ENCODE measurements around the gene KNTC1. TPM values are rescaled to one million over a fixed set of nuclear protein-coding genes. Genes with fewer than 3 reads are reported as not detected.
"Not testable (repeated sequence)": the region's sequence is repeated elsewhere in the genome, so short reads cannot be mapped to it uniquely, and the experiment has no call there.

KNTC1 gene
- polyA plus RNA-seq, 3 donors, result 35.0 to 48.4 (median 45.9) TPM

DNA sequence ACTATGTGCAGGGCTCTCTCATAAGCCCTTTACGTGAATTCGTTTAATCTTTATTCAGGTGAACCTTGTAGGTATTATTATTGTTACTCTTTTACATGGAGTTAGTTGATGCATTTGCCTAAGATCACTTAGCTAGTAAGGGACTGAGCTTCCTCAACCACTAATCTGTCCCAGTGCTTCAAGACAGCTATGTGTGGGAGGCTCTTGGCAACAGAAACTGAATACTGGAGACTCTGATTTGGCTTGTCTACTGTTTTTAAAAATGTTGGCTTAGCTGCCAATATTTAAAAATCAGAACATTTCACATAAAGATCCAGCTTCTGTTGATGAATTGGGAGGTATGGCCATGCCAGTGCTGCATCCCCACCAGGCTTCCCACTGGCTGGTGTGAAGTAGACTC is 6.8 kb downstream of the KNTC1 start:
- no peak for DNase-seq (ENCODE audit: extremely low read depth in 1 of 11, low read depth in 9 of 11, low spot score in 4 of 11)

DNA sequence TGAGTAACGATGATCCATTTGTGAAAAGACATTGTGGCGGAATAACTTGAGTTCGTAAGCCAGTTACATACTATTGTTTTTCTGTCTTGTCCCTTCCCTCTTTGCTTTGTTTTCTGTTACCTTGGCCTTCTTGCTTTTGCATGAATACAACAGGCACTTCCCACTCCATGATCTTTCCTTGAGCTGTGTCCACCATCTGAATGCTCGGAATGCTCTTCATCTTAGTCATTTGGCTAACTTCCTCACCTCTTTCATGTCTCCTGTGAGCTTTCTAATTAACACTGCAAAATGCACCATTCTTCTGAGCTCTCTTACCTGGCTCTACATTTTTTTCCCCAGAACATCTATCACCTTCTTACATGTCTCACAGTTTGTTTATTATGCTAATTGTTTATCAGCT is 10.0 kb downstream of the KNTC1 start:
- DNase-seq (ENCODE audit: extremely low read depth in 1 of 11, low read depth in 9 of 11, low spot score in 4 of 11), result no peak

DNA sequence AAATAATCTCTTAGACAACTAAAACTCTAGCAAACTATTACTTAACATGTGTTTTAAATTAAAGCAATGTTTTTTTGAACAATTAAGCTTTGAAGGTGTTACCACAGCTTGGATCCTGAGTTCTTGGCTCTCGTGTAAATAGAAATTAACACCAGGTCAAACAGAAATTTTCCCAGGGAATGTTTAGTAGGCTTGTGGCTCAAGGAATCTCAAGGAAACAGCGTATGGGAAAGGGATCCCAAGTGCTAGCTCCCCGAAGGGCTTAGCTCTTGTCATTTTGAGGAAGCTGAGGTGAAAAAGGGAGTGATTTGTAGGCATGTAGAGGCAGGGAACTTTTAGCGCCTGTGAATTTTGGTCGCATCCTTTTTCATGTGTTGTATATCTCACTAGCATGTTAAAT is 11.4 kb downstream of the KNTC1 start:
- DNase-seq (ENCODE audit: extremely low read depth in 1 of 11, low read depth in 9 of 11, low spot score in 4 of 11), result no peak

DNA sequence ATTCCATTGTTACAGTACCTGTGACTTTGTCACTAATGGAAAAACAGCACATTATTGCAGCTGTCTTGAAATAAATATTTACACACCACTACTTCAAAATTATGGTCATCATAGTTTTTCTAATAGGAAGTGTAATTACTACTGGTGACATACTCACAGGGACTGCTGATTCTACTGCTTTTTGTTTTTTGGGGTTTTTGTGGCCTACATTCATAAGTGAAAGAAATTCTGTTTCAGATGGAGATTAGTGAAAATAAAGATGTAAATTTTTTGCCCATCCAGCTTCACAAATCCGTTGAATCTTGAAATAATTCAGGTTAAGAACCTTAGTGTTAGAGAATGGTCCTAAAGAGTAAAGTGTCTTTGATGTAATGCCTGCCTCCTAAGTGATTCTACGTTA is 17.5 kb downstream of the KNTC1 start:
- no peak for DNase-seq (ENCODE audit: extremely low read depth in 1 of 11, low read depth in 9 of 11, low spot score in 4 of 11)

DNA sequence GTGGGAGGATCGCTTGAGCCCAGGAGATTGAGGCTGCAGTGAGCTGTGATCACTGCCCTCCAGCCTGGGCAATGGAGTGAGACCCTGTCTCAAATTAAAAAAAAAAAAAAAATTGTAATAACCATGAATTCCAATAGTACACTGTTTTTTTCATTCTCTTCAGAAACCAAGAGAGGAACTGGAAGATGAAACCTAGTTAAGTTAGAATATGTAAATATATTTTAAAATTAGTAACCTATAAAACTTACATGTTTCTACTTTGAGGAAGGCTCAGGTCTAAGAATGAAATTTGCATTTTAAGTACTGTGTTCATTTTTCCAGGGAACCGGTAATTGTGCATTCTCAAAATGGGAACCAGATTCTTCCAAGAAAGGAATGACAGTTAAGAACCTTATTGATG is 18.8 kb downstream of the KNTC1 start:
- DNase-seq (ENCODE audit: extremely low read depth in 1 of 11, low read depth in 9 of 11, low spot score in 4 of 11), result no peak

DNA sequence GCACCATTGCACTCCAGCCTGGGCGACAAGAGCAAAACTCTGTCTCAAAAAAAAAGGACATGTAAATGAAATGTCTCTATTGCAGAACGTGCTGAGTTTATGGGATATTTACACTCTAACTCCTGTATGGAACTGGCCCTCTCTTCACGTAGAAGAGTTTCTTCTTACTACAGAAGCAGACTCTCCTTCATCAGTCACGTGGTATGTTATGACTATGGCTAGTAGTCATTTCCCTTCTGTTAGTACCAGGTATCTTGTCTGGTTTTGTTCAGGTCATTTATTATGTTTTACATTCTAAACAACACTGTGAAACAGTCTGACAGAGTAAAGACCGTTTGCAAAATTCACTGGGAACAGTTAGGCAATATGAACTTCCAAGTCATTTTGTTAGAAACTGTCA is 20.3 kb downstream of the KNTC1 start:
- no peak for DNase-seq (ENCODE audit: extremely low read depth in 1 of 11, low read depth in 9 of 11, low spot score in 4 of 11)

DNA sequence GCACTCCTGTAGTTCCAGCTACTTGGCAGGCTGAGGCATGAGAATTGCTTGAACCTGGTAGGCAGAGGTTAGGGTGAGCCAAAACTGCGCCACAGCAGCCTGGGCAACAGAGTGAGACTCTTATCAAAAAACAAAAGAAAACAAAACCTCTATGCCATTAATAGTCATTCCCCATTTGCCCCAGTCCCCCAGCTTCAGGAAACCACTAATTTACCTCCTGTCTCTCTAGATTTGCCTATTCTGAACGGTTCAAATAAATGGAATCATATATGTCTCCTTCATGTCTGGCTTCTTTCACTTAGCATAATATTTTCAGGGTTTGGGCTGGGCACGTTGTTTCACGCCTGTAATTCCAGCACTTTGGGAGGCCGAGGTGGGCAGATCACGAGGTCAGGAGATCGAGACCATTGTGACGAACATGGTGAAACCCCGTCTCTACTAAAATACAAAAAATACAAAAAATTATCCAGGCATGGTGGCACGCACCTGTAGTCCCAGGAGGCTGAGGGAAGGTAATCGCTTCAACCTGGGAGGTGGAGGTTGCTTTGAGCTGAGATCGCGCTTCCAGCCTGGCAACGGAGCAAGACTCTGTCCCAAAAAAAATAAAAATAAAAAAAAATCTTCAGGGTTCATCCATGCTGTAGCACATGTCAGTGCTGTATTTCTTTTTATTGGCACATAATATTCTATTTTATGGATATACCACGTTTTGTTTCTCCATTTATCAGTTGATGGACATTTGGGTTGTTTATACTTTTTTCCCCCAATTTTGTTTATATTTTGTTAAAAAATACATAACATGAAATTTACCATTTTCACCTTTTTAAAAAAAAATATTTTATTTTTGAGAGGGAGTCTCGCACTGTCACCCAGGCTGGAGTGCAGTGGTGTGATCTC is 31.9 kb downstream of the KNTC1 start:
- DNase-seq (ENCODE audit: extremely low read depth in 1 of 11, low read depth in 9 of 11, low spot score in 4 of 11), result no peak

DNA sequence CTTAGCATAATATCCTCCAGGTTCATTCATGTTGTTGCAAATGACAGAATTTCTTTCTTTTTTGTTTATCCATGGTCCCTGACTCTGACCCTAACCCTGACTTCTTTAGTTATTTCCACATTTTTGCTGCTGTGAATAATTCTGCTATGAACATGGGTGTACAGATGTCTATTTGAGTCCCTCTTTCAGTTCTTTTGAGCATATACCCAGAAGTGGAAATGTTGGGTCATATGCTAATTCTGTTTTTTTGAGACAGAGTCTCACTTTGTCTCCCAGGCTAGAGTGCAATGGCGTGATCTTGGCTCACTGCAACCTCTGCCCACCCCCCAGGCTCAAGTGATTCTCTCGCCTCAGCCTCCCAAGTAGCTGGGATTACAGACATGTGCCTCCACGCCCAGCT is 33.1 kb downstream of the KNTC1 start:
- DNase-seq (ENCODE audit: extremely low read depth in 1 of 11, low read depth in 9 of 11, low spot score in 4 of 11), result no peak

DNA sequence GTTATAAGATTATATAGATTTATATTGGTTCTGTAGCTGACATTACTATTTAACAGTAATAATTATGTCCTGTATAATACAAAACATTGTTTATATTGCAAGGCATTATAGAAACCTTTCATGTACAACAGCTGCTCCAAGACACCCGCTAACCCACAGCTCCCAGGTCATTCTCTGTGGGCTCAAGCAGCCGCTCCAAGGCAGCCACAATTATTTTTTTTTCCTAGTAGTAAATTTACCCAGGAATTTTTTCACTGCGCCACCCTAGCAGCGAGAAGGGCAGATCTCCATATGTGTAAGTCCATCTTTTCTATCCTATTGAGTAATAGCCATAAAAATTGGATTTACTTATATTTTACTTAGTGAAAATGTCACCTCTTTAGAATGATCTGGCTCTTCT is 36.3 kb downstream of the KNTC1 start:
- no peak for DNase-seq (ENCODE audit: extremely low read depth in 1 of 11, low read depth in 9 of 11, low spot score in 4 of 11)

DNA sequence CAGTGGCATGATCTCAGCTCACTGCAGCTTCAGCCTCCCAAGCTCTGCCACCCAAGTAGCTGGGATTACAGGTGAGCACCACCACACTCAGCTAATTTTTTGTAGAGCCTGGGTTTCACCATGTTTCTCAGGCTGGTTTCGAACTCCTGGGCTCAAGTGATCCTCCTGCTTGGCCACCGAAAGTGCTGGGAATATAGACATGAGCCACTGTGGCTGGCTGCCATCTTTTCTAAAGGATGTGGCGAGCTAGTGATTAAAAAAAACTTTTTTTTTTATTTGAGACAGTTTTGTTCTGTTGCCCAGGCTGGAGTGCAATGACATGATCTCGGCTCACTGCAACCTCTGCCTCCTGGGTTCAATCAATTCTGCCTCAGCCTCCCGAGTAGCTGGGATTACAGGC is 39.8 kb downstream of the KNTC1 start:
- DNase-seq (ENCODE audit: extremely low read depth in 1 of 11, low read depth in 9 of 11, low spot score in 4 of 11), result not testable (repeated sequence)

DNA sequence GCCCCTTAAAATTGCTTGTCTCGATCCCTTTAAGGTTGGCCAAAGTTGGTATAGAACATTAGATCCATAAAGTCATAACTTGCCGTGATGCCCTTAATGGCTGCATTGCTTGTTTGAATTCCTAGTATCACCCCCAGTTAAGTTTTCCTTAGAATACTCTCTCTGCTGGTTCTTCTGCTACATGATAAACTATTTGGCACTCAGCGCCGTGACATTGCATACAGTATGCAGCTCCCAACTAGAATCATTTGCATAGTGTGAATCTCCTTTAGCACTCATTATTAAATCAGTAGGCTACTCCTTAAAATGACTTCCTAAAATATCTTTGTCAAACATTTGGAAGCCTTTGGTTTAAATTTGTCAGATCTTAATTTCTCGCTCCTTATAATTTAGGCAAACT is 42.2 kb downstream of the KNTC1 start:
- DNase-seq (ENCODE audit: extremely low read depth in 1 of 11, low read depth in 9 of 11, low spot score in 4 of 11), result no peak

DNA sequence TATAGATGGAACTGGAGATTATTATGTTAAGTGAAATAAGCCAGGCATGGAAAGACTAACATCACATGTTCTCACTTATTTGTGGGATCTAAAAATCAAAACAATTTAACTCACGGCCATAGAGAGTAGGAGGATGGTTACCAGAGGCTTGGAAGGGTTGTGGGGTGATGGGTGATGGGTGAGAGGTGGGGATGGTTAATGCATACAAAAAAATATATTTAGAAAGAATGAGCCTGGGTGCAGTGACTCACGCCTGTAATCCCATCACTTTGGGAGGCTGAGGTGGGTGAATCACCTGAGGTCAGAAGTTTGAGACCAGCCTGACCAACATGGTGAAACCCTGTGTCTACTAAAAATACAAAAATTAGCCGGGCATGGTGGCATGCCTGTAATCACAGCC is 43.0 kb downstream of the KNTC1 start:
- DNase-seq (ENCODE audit: extremely low read depth in 1 of 11, low read depth in 9 of 11, low spot score in 4 of 11), result not testable (repeated sequence)

DNA sequence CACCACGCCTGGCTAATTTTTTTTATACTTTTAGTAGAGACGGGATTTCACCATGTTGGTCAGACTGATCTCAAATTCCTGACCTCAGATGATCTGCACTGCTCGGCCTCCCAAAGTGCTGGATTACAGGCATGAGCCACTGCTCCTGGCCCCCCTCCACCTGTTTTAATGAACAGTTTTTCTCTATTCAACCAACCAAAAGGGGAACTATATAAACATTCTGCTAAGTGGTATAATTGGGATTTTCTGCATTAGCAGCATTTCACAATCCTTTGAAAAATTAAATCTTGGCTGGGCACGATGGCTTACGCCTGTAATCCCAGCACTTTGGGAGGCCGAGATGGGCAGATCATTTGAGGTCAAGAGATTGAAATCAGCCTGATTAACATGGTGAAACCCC is 44.8 kb downstream of the KNTC1 start:
- no peak for DNase-seq (ENCODE audit: extremely low read depth in 1 of 11, low read depth in 9 of 11, low spot score in 4 of 11)

DNA sequence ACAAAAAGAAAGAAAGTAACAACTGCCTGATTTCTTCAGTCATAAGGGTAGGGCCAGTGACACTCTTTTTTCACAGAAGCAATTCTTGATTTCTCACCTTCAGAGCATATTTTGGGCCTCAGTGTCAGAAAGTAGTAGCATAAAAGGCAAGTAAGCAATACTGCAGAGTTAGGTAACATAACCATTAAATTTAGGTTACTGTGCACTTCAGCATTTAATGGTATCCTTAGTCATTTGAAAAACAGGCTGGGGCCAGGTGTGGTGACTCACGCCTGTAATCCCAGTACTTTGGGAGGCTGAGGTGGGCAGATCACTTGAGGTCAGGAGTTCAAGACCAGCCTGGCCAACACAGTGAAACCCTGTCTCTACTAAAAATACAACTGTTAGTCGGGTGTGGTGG is 56.2 kb downstream of the KNTC1 start:
- not testable (repeated sequence) for DNase-seq (ENCODE audit: extremely low read depth in 1 of 11, low read depth in 9 of 11, low spot score in 4 of 11)

DNA sequence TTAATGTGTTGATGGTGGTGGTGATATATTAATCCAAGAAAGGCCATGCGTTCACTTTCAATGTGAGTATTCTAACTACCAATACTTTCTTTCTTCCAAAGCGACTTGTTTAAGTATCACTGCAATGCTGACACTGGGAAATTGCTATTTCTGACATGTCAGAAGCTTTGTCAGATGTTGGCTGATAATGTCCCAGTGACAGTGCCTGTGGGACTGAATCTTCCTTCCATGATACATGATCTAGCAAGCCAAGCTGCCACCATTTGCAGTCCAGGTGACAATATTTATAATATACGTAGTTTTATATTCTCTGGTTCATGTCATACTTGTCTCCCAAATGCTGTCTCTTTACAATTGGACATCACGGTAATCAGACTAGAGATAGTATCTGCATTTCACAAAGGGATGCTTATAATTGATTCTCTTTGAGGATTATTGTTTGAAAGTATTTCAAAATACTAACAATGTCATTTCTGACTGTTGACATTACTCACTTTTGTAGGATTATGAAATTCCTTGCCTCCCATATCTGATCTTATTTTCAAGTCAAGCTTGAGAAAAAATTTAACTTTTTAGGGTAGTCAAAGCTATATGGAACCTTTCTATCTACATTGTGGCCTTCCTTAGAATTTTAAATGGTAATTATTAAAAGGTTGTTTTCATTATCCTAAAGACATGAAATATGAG is 57.3 kb downstream of the KNTC1 start:
- DNase-seq (ENCODE audit: extremely low read depth in 1 of 11, low read depth in 9 of 11, low spot score in 4 of 11), result no peak

DNA sequence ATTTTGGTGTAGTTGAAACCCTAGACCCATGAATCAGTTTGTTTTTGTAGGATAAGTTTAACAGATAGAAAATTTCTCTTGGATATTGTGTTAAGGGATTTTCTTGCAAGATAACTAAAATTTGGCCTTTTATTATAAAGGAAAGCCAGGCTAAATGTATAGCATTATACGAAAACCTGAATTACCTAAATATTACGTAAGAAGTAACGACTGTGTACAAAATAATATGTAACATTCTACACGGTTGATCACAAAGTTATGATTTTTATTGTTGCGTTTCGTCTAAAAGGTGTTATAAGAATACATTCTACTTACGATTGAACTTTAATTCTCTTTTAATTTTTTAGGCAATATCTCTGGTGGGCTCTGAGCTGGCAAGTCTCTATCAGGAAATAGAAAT is 63.9 kb downstream of the KNTC1 start:
- no peak for DNase-seq (ENCODE audit: extremely low read depth in 1 of 11, low read depth in 9 of 11, low spot score in 4 of 11)

DNA sequence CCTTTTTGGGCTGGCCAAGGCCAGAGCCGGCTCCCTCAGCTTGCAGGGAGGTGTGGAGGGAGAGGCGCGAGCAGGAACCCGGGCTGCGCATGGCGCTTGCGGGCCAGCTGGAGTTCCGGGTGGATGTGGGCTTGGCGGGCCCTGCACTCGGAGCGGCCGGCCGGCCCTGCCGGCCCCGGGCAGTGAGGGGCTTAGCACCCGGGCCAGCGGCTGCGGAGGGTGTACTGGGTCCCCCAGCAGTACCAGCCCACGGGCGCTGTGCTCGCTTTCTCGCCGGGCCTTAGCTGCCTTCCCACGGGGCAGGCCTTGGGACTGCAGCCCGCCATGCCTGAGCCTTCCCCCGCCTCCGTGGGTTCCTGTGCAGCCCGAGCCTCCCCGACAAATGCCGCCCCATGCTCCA is 64.9 kb downstream of the KNTC1 start:
- not testable (repeated sequence) for DNase-seq (ENCODE audit: extremely low read depth in 1 of 11, low read depth in 9 of 11, low spot score in 4 of 11)

DNA sequence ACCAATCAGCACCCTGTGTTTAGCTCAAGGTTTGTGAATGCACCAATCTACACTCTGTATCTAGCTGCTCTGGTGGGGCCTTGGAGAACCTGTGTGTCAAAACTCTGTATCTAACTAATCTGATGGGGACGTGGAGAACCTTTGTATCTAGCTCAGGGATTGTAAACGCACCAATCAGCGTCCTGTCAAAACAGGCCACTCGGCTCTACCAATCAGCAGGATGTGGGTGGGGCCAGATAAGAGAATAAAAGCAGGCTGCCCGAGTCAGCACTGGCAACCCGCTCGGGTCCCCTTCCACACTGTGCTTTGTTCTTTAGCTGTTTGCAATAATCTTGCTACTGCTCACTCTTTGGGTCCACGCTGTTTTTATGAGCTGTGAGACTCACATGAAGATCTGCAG is 65.5 kb downstream of the KNTC1 start:
- DNase-seq (ENCODE audit: extremely low read depth in 1 of 11, low read depth in 9 of 11, low spot score in 4 of 11), result not testable (repeated sequence)

DNA sequence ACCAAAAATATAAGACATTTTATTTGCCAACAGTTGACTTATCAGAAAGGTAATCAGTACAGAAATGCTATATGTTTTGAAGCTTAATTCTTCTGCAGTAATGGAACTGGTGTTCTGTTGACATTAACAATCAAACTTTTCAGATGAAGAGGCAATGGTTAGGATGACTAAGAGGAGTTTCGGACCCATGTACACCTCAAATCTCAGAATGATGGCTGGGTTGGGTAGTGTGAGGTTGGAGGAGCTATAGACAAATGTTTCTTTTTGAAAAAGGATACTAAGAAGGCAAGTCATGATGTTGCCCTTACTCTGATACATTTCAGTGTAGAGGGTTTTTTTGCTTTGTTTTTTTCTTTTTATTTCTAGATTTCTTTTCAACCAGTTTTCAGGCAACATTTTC is 66.9 kb downstream of the KNTC1 start:
- no peak for DNase-seq (ENCODE audit: extremely low read depth in 1 of 11, low read depth in 9 of 11, low spot score in 4 of 11)

DNA sequence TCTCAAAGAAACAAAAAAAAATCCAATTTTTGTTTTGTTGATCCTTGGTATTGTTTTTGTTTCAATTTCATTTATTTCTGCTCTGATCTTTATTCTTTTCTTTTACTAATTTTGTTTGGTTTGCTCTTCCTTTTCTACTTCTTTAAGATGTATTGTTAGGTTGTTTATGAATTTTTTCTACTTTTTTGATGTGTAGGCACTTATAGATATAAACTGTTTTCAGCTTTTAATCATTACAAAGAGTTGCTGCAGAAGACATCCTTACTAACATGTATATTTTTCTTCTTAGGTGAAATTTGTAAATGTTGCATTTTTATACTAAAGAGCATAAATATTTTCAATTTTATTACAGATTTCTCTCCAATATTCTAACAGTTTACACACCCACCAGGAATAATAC is 69.8 kb downstream of the KNTC1 start:
- DNase-seq (ENCODE audit: extremely low read depth in 1 of 11, low read depth in 9 of 11, low spot score in 4 of 11), result no peak

DNA sequence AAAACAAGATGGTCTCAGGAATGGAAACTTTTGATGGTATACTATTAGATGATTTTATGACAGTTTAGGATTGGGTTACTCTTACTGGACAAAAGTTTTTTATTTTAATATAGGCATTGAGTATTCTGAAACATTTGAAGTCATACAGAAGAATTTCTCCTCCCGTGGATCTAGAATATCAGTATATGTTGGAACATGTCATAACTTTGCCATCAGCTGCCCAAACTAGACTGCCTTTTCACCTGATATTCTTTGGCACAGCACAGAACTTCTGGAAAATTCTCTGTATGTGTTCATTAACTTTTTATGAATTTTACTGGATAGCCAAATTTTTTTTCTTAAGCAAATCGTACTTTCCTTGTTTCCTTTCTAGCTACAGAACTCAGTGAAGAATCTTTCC is 75.4 kb downstream of the KNTC1 start:
- DNase-seq (ENCODE audit: extremely low read depth in 1 of 11, low read depth in 9 of 11, low spot score in 4 of 11), result no peak
